GM21737 (cell line): ENCODE results near the gene GFOD1.
A peak's percentile ranks its signal among the peaks of the same experiment; 100 is the strongest.

ENCODE experiments used
- ATAC-seq: cut with Tn5 transposase; IDR thresholded peaks from one replicate; pipeline ENCODE4 v1.9.1; 2021; ENCODE audit warnings: mild to moderate bottlenecking, moderate library complexity; ENCODE audit not compliant: unreplicated experiment

Gene GFOD1, protein sequence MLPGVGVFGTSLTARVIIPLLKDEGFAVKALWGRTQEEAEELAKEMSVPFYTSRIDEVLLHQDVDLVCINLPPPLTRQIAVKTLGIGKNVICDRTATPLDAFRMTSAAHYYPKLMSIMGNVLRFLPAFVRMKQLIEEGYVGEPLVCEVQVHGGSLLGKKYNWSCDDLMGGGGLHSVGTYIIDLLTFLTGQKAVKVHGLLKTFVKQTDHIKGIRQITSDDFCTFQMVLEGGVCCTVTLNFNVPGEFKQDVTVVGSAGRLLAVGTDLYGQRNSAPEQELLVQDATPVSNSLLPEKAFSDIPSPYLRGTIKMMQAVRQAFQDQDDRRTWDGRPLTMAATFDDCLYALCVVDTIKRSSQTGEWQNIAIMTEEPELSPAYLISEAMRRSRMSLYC

DNA sequence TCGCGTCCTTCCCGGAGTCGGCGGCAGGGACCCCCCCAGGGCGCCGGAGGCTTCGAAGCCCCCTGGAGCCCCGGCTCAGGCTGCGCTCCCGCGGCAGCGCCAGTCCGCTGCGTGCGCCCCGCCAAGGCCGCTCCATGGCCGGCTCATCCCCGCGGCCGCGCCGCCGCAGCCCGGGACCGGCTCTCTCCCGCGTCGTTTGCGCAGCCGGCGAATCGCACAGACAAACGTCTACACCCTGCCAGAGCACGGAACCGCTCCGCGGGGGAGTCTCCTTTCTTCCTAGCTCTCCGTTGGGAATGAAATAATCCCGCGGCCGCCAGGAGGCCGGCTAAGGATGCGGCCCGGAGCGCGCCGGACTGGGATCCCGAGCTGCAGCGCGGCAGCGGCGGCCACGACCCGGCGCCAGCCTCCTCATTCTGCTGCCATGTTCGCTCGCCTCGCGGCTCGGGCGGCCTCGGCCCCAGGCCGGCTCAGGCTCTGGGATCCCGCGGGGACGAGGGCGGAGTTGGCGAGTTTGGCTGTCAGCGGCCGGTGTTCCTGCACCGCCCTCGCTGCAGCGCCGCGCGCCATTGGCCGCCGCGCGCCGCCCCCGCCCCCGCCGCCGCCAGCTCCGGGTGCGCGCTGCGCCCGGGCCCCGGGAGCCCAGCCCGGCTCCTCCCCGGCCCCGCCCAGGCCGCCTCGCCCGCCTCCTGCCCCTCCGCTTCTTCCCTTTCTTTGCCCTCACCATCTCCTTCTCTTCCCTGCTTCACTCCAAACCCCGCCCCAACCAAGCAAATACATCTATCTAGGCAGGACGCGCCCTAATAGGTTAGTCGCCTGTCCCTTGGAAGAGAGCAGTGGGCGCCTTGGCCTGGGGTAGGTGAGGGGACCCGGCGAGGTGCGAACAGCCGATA lies at the start of gene GFOD1:
Gene GFOD1 (minus strand): TSS at position 479 of the 893 bp plus-strand sequence. CDS start 710 bp downstream, outside the sequence.
- ATAC-seq: peak; percentile 76

DNA sequence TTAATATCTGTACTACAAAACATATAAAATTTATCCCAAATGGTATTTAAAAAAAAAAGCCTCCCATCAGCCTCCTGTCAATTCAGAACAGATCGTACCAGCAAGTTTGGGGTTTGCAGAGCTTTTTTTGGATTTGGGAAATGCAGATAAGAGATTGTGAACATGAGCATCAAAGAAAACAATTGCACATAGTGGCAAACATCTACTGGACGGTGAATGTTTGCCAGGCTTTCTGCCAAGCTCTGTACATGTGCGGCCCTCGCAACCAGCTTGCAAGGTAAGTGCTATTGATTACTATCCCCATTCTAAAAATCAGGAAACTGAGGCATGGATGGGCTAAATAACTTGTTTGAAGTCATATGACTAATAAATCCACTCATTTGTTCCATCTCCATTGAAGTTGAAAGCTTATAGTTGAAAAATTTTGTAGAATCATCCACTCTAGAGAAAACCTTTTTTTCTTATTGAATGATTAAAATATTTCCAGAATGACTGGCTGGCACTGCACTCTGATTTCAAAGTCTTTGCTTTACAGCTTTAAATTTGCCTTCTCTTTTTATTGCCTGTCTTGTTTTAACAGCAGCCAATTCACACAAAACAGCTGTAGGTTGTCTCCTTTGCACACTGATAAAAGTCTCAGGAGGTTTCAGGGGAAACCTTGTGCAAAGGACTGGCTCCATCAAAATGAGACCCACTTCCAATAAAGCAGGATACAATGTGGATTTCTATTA lies 49.6 kb upstream of the GFOD1 start:
- no peak for ATAC-seq

DNA sequence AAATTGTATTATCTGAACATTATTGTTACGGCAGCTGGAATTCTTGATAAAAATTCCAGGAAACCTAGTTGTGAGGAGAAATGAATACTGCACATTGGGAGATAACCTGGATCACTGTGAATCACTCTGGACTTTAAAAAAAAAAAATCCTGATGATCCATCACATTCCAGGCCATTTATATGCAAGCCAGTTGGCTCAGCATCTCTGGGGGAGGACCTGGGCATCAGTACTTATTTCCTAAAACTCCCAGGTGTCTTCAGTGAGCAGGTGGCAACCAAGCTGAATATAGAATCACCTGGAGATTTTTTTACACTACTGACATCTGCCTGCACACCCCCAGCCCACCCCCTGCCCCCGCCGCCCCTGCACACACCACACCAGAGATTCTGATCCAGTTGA lies 47.9 kb upstream of the GFOD1 start:
- ATAC-seq: no peak

DNA sequence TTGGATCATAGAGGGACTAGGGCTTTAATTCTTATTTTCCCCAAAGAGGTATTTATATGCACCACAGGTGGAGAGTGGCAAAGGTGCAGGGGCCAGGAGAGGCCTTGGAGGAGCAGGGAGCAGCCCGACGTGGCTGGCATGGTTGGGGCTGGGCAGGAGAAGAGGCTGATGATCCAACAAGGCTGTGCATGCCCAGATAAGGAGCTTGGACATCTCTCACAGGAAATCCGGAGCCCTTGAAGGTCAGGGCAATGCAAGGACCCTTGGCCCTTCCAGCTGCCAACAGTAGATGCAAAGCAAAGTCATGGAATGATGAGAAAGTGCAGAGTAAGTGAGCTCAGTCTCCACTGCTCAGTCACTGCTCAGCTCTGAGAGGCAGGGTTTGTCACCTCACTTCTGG lies 47.1 kb upstream of the GFOD1 start:
- ATAC-seq: no peak

DNA sequence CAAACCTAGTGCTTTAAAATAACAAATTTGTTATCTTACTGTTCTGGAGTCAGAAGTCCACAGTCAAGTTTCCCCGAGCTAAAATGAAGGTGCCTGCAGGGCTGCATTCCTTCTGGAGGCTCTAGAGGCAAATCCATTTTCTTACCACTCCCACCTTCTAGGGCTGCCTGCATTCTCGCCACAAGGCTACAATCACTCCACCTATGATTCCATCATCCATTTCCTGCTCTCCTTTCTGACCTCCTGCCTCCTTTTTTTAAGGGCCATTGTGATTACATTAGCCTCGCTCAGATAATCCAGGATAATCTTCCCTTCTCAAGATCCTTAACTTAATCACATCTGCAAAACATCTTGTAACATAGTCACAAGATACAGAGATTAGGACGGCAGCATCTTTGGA lies 44.6 kb upstream of the GFOD1 start:
- ATAC-seq: no peak

DNA sequence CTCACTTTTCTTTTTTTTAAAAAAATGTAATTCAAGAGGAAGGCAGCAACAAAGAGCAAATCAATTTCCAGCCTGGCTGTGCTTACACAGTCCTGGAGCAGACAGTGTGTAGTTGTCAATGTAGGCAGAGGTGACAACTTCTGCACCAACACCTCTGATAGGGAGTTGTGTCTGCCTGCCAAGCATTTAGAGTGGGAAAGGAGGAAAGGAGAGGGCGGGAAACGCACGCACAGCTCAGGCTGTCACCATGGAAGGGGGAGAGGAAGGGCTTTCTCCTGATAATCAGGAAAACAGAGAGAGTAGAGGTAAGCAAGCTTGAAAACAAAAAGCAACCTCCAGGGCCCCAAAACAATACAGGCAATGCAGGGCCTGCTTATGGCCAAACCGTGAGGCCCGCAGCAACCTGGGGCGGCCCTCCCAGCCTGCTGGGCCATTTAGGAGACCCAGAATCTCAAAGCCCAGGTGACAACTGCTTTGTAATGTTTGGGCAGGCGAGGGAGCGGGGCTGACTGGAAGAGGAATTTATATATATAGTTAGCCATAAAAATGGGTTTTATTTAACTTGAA lies 41.5 kb upstream of the GFOD1 start:
- ATAC-seq: no peak

DNA sequence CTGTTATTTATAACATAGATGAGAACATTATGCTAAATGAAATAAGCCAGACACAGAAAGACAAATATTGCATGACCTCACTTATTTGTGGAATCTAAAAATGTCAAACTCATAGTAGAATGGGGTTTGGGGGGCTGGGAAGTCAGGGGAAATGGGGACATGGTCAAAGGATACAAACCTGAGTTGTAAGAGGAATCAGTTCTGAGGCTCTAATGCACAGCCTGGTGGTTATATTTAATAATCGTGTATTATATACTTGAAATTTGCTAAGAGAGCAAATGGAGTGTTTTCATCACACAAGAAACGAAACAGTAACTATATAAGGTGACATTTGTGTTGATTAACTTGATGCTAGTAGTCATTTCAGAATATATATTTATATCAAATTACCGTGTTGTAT lies 40.8 kb upstream of the GFOD1 start:
- ATAC-seq: no peak

DNA sequence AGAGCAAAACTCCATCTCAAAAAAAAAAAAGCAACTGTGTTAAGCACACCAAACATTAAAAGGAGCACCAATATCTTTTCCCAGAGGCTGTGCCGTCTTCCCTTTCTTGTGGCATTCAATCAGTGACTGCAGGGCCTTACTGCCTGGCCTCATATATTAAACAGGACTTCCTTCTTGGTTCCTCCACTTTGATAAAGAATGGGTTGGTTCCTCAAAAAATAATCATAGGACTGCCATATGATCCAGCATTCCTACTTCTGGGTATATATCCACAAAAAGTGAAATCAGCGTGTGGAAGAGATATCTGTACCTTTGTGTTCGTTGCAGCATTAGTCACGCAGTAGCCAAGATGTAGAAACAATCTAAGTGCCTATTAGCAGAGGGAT lies 40.3 kb upstream of the GFOD1 start:
- no peak for ATAC-seq

DNA sequence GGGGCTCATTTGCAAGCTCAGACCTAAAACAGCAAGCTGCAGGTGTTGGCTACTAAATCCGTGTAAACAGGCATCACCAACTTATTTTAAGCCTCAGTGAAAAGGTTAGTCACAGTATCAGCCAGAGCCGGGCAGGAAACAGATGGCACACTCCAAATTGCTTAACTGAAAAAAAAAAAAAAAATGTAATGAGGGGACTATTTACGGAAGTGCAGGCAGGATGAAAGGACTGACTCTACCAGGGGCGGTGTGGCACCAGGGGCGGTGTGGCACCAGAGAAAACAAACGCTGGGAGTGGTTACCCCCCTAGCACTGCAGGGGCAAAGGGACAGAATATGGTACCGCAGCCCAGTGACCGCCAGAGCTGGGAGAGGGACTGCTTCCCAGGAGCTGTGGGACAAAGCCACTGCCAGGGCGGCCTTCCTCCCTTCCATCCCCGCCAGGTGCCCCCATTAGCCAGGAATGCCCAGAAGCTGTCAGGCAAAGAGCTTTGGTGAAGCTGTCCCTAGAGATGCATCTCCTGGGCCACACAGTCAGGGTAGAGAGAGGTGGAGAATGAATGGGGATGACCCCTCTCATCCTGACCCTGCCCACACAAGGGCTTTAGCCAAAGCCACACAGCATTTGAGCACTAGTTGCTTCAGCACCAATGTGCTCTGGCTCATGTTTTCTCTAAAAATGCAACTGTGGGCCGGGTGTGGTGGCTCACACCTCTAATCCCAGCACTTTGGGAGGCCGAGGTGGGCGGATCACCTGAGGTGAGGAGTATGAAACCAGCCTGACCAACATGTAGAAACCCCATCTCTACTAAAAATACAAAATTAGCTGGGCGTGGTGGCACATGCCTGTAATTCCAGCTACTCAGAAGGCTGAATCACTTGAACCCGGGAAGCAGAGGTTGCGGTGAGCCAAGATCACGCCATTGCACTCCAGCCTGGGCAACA lies 39.6 kb upstream of the GFOD1 start:
- peak; percentile 72 for ATAC-seq

DNA sequence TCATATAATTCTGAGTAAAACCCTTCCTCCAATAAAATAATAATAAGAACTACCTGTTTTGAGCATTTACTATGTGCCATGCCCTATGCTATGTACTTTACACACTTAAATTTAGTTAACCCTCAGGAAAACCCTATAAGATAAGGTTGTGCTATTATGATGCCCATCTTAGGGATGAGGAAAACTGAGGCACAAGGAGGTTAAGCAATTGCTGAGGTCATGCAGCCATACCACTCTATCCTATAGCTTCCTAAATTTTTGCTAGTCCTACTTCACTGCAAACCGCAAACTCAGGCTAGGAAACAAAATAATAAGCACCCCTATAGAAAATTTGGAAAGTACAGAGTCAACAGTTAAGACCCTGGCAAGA lies 38.9 kb upstream of the GFOD1 start:
- no peak for ATAC-seq

DNA sequence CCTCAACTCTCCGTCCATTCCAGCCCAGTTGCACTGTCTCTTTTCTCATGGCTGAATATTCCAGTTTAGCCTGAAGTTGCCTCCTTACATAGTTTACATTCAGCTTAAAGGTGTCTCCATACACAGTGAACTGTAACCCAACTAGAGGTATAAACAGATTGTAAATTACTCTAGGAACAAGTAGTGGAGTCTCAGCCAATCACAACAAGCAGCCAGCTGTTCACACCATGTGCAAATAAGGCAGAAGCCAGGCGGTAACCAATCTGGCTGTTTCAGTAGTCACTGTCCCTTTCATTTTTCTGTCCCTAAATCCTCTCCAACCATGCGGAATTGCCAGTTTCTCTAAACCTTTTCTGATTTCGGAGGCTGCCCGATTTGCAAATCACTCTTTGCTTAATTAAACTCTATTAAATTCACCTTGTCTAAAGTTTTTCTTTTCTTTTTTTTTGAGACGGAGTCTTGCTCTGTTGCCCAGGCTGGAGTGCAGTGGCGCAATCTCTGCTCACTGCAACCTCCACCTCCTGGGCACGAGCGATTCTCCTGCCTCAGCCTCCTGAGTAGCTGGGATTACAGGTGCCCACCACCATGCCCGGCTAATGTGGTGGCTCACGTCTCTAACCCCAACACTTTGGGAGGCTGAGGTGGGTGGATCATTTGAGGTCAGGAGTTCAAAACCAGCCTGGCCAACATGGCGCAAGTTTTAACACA lies 37.6 kb upstream of the GFOD1 start:
- no peak for ATAC-seq

DNA sequence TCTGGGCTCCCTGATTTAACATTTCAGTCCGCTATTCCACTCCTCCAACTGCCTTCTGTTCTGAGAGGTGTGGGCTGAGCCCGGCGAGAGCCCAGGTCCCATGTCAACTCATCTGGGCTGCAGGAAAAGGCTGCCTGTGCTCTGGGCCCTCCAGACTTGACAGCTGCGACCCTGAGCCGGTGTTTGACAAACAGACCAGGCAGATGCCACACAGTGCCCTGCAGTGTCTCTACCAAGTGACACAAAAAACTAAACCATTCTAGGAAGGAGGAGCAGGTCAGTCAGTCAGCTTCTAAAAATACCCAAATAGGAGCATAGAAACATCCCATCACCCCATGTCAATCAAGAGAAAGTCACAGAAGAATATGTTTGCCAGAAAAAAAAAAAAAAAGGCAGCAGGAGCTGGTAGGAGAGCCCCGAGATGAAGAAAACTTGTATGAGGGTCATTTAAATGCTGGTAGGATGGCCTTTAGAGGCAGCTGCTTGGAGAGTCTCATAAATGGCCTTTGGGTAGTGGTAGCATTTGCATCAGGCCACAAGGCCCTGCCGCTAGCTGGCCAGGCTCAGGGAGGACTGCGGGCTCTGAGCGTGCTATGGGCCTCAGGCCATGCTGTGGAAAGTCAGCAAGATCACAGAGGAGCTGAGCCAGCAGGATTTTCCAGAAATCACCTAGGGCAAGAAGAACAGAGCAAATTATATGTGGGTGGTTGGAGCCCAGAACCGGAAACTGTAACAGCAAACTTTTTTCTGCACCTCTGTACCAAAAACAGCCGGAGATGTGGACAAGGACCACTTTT lies 36.6 kb upstream of the GFOD1 start:
- ATAC-seq: no peak

DNA sequence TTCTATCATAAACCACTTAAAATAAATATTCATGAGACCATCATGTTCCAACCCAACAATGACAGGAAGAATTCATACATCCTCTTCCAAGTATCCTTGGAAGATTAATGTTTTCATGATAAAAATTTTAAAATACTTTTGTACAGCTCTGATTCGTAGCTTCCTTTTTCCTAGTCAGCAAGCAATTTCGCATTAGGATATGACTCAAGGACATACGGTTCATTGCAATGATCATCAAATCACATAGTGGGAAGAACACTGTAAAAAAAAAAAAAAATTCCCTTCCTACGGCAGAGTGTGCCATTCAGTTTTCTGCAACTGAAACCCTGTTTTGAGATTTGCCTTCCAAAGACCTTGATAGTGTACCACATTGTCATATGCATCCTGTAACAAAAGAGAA lies 35.3 kb upstream of the GFOD1 start:
- ATAC-seq: no peak

DNA sequence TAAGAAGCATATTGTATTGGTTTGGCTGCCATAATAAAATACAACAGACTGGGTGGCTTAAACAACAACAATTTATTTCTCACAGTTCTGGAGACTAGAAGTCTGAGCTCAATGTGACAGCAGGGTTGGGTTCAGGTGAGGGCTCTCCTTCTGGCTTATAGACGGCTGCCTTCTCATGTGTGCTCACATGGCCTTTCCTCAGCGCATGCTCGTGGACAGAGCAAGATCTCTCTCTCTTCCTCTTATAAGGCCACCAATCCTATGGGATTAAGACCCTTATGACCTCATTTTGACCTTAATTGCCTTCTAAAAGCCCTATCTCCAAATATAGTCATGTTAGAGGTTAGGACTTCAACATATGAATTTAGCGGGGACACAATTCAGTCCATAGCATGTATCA lies 32.4 kb upstream of the GFOD1 start:
- ATAC-seq: no peak

DNA sequence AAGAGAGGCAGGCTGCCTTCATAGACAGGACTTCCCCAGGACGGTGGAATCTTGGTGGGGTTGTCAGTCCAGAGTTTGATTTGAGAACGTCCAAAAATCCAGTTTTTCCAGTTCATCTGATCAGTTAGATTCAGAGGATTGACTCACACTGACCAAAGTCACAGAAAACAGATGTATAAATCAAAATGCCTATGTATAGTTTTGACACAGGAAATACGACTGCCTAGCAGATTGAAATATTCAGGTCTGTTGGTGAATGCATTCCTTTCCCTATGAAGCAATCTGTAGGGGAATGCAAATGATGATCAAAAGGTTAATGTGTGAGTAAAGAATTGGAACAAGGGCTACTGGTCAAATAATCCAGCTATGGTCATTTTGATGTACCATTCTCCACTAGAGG lies 29.7 kb upstream of the GFOD1 start:
- ATAC-seq: no peak

DNA sequence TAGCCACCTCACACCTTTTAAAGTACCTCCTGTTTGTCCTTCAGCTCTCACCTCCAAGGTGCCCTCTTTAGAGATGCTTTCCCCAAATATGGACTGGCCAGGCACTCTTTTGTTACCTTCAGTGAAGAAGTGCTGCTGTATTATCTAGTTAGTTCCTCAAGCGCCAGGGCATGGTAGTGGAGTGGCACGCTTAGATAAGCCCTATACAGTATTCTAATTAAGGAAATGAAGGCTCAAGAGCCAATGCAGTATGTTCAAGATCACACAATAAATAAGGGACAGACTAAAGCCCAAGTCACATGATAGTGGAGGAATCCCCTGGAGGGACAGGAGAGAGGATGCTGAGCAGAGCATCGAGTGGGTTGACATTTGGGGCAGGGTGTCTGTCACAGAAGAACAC lies 28.5 kb upstream of the GFOD1 start:
- no peak for ATAC-seq

DNA sequence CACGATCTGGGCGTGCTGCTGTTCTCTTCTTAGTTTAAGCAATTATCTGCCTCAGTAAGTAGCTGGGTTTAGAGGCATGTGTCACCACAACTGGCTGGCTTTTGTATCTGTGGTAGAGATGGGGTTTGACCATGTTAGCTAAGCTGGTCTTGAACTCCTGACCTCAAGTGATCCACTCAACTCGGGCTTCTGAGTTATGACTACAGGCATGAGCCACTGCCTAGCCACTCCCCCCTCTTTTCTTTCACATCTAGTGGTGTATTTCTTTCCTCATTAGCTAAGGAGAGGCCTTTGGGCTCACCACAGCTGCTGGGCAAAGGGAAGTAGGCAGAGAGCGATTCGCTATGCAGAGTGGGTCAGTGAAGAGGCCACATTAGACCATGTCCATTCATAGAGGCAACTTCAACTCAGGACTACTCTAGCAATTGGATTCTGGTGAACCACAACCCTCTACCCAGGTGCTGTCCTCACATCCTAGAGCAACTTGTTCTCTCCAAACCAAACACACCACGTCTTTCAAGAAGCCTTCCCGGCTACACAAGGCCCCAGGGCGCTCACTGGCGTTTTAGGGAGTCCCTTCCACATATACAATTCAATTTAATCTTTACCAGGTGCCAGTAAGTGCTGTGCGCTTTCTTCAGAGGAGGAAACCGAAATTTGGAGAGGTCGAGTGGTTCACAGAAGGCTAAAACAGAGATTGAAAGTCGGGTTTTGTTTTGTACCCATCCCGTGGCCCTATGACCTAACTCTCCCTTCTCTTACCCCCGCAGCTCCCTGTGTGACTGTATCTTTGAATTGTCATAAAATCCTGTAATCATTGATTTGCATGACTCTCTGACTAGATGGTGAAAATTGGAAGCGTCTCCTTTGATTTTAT lies 26.5 kb upstream of the GFOD1 start:
- no peak for ATAC-seq

DNA sequence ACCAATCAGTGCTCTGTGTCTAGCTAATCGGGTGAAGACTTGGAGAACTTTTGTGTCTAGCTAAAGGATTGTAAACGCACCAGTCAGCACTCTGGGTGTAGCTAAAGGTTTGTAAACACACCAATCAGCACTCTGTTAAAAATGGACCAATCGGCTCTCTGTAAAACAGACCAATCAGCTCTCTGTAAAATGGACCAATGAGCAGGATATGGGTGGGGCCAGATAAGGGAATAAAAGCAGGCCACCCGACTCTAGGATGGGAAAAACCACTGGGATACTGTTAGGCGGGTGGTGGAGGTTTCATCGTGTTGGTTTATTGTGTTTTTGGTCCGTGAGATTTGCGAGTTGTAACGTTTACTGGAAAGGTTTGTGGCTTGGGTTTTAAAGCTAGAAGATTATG lies 25.5 kb upstream of the GFOD1 start:
- no peak for ATAC-seq
